A673 (cell line): Measurements from ENCODE around the gene SH3RF3.

ENCODE experiments used
- EZH2 ChIP-seq: fragments of 200-600 bp; sonication (generic); IDR thresholded peaks from 2 replicates; pipeline ENCODE4 v1.6.1; 2017; ENCODE audit warnings: borderline replicate concordance, low read depth, mild to moderate bottlenecking, mixed read lengths, antibody characterized with exemption, low read length; ENCODE audit not compliant: poor library complexity, severe bottlenecking
- TF ChIP-seq, protein P1 (sequence below): fragments of 300-800, 200-600 bp; sonication (generic); conservative IDR thresholded peaks from 2 replicates; pipeline ENCODE4 v1.5.1; 2017; ENCODE audit warnings: low read depth, mild to moderate bottlenecking, antibody characterized with exemption, low read length, moderate library complexity, mixed read lengths

DNA sequence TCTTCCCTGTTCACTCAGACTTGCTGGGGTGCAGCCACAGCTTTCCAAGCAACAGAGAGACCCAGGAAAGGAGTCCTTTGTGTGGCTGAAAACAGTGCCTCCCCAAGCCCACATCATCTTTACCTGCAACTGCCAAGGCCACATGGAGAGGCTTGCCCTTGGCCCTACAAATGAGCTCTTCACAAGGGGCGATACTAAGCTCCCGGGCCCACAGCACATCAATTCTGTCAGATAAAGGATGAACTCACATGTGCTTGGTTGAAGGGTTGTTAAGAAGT, 42.3 kb upstream of the SH3RF3 start:
- TF ChIP-seq, protein P1, sequence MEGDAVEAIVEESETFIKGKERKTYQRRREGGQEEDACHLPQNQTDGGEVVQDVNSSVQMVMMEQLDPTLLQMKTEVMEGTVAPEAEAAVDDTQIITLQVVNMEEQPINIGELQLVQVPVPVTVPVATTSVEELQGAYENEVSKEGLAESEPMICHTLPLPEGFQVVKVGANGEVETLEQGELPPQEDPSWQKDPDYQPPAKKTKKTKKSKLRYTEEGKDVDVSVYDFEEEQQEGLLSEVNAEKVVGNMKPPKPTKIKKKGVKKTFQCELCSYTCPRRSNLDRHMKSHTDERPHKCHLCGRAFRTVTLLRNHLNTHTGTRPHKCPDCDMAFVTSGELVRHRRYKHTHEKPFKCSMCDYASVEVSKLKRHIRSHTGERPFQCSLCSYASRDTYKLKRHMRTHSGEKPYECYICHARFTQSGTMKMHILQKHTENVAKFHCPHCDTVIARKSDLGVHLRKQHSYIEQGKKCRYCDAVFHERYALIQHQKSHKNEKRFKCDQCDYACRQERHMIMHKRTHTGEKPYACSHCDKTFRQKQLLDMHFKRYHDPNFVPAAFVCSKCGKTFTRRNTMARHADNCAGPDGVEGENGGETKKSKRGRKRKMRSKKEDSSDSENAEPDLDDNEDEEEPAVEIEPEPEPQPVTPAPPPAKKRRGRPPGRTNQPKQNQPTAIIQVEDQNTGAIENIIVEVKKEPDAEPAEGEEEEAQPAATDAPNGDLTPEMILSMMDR = no peak
- no peak for TF ChIP-seq EZH2
